ENCODE results near the gene NGFR.

NGFR gene

DNA sequence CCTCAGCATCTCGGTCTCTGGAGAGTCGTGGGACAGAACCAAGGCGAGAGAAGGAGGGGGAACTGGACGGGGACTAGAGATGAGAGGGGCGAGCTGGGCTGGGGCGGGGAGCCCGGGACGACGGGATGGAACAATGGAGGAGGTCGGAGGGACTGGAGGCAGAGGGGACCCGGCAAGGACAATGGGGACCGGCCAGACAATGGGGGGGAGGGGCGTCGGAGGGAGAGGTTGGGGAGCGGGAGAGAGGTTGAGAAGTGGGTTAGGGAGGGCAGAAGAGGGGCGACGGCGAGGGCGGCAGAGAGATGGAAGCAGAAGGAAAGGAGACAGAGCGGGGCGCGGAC, 719 bp downstream of the NGFR start:
- TF ChIP-seq, protein P1, sequence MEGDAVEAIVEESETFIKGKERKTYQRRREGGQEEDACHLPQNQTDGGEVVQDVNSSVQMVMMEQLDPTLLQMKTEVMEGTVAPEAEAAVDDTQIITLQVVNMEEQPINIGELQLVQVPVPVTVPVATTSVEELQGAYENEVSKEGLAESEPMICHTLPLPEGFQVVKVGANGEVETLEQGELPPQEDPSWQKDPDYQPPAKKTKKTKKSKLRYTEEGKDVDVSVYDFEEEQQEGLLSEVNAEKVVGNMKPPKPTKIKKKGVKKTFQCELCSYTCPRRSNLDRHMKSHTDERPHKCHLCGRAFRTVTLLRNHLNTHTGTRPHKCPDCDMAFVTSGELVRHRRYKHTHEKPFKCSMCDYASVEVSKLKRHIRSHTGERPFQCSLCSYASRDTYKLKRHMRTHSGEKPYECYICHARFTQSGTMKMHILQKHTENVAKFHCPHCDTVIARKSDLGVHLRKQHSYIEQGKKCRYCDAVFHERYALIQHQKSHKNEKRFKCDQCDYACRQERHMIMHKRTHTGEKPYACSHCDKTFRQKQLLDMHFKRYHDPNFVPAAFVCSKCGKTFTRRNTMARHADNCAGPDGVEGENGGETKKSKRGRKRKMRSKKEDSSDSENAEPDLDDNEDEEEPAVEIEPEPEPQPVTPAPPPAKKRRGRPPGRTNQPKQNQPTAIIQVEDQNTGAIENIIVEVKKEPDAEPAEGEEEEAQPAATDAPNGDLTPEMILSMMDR (IDR thresholded peaks at IDR 0.05; ENCODE audit: low read depth, low read length, missing control alignments), result no peak
- in situ Hi-C loops (cut with HindIII; ENCODE audit: low sequenced_read_pairs), result no loop called here
- H3K4me3 ChIP-seq (ENCODE audit: low read depth, low read length), result peak overlapping the region; percentile 26
- DNase-seq (ENCODE audit: low read depth), result no peak

DNA sequence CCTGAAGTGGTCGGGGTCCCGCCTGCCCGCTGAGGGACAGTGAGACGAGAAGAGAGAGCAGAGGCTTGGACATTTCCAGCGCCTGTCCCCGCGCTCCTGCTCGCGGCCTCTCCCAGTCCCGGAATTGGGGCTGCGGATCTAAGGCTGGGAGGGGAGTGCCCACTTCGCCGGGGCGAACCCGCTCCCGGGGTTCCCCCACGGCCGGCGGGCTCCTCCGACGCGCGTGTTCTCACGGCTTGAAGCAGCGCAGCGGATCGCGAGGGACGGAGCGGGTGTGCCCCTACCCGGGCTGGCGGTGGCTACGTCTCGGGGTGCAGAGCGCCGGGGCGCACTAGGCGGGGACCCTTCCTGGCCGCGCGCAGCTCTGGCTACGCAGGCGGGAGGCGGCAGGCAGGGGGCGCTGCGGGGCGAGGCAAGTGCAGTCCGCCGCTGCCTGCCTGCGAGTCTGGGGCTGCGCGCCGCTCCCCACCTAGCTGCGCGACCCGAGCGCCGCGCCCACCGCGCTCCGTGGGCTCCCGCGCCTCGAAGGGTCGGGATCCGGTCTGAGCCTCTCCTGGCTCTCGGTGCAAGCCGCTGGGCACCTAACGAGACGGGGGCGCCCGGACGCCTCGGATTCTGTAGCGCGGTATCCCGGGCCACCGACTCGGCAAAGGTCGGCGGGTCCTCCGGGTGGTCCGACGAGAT, 1.2 kb downstream of the NGFR start:
- in situ Hi-C loops (cut with HindIII; ENCODE audit: low sequenced_read_pairs), result no loop called here
- H3K4me3 ChIP-seq (ENCODE audit: low read depth, low read length), result peak overlapping the region; percentile 20
- TF ChIP-seq, protein P1 (IDR thresholded peaks at IDR 0.05; ENCODE audit: low read depth, low read length, missing control alignments), result peak; percentile 63
- DNase-seq (ENCODE audit: low read depth), result no peak

DNA sequence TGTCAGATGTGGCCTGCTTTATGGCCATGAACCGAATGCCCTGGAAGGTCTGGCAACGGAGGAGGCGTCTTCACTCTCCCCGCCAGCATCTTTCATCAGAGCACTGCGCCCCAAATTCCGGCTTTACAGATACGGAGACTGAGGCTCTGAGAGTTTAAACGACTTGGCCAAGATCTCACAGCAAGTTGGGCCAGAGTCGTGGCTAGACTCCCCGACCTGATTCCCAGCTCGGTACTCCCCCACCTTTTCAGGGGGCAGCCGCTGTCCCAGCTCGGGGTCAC, 1.7 kb downstream of the NGFR start:
- H3K4me3 ChIP-seq (ENCODE audit: low read depth, low read length), result peak overlapping the region; percentile 20
- TF ChIP-seq, protein P1 (IDR thresholded peaks at IDR 0.05; ENCODE audit: low read depth, low read length, missing control alignments), result no peak
- in situ Hi-C loops (cut with HindIII; ENCODE audit: low sequenced_read_pairs), result no loop called here
- DNase-seq (ENCODE audit: low read depth), result no peak

DNA sequence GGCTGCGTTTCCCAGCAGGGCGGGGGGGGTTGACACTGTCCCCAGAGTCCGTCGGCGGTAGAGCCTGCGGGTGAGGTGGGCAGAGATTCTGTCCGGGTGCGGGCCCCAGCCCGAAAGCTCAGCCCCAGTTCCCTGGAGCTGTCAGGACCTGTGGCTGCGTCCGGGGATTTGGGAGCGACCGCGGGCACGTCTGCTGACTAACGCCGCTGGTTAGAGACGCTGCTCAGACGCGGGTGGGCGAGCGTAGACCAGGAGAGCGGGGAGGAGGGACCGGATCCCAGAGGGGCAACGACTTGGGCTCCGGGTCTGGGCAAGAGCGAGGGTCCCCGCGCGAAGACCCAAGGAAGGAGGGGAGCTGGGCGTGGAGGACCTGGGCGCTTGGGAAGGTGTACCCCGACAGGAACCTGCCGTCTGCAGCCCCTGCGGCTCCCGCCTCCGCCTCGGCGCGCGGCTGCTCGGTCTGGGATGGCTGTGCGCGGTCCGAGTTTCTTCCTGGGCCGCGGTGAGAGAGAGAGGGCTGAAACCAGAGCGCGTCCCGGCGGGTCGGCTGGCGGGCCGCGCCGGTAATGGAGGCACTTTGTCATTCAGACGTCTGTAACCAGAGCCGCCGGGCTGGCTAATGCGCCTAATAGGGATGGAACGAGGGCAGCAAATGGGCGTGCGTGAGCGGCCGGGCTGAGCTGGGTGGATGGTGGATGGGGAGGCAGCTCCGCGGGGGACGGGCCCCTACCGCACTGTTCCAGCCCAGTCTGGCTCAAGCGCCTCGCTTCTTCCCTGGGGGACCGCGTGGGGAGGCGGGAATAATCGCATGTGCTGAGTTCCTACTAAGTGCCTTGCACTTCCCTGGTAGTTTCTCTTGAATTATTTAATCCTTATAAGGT, 2.3 kb downstream of the NGFR start:
- TF ChIP-seq, protein P1 (IDR thresholded peaks at IDR 0.05; ENCODE audit: low read depth, low read length, missing control alignments), result no peak
- peak overlapping the region; percentile 7 for H3K4me3 ChIP-seq (ENCODE audit: low read depth, low read length)
- in situ Hi-C loops (cut with HindIII; ENCODE audit: low sequenced_read_pairs), result no loop called here
- DNase-seq (ENCODE audit: low read depth), result no peak

DNA sequence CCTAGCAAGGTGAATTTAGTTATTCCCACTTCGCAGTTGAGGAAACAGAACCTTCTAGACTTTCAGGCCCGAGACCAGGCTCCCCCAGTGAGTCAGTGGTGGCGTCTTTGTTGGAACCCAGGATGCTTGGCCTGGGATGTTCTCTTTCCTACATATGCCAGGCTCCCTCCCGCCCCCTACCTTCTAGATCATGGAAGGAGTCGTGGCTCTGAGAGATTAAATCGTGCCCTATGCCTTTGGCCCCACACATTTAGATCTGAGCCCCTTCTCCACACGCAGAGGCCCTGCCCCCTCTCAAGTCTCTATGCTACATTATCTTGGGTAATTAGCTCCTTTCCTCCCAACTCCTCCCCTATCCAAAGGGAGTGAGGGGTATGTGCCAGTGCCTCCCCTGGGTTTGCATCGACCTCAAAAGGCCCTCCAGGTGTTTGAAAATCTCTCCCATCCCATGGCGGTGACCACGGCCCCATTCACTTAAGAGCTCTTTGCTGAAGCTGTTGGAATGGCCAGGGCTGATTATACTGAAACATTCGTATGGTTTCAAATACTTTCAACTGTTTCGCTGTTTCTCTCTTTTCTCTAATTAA, 3.0 kb downstream of the NGFR start:
- DNase-seq (ENCODE audit: low read depth), result no peak
- H3K4me3 ChIP-seq (ENCODE audit: low read depth, low read length), result no peak overlapping the region
- in situ Hi-C loops (cut with HindIII; ENCODE audit: low sequenced_read_pairs), result no loop called here
- TF ChIP-seq, protein P1 (IDR thresholded peaks at IDR 0.05; ENCODE audit: low read depth, low read length, missing control alignments), result peak; percentile 20

DNA sequence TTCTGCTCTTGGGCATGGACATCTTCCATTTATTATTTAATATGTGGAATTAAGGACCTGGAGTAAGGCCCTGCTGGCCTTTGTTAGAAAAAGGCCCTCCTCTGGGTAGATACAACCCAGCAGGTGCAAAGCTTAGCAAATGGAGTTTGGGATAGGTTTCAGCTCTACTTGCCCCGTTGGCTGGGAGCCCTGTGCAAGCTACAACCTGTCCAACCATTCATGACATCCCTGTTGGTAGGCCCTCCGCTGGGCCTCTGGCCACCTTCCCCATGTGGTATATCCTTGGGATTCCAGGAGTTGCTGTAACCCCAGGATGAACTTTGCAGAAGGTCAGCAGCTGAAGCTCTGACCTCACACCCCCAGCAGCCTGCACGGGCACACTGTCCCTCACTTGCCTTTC, 6.4 kb downstream of the NGFR start:
- no peak for DNase-seq (ENCODE audit: low read depth)
- in situ Hi-C loops (cut with HindIII; ENCODE audit: low sequenced_read_pairs), result loop anchor here (5.0 to 25.0 kb wide), 2 partner anchors 64 to 486 kb away; partner anchors contain the start of gene DLX3
- H3K4me3 ChIP-seq (ENCODE audit: low read depth, low read length), result no peak overlapping the region
- TF ChIP-seq, protein P1 (IDR thresholded peaks at IDR 0.05; ENCODE audit: low read depth, low read length, missing control alignments), result no peak
